Stimulated activated memory B cell treated with anti-CD40 and anti-IgM and Interleukin-4, amounts not matched to agents 10 μg/mL and 1 μg/mL and 100 μg/mL, for 72 hours (primary cell): Measurements from ENCODE around the gene SLC16A1.
"Not testable (repeated sequence)": the region's sequence is repeated elsewhere in the genome, so short reads cannot be mapped to it uniquely, and the experiment has no call there.

ENCODE experiments used
- ATAC-seq: fragments of 150-1000 bp; cut with Tn5 transposase; 2 replicates; pipeline ENCODE4 v1.10.0; 2021
- H3K27ac Mint-ChIP-seq: one replicate; pipeline ENCODE4 v1.8.0; 2022; ENCODE audit warnings: mild to moderate bottlenecking, mixed read lengths
- H3K27me3 Mint-ChIP-seq: one replicate; pipeline ENCODE4 v1.8.0; 2022; ENCODE audit warnings: mixed read lengths
- H3K36me3 Mint-ChIP-seq: one replicate; pipeline ENCODE4 v1.8.0; 2022; ENCODE audit warnings: mixed read lengths
- H3K4me1 Mint-ChIP-seq: one replicate; pipeline ENCODE4 v1.8.0; 2022; ENCODE audit warnings: mixed read lengths
- H3K4me3 Mint-ChIP-seq: one replicate; pipeline ENCODE4 v1.8.0; 2022; ENCODE audit warnings: mild to moderate bottlenecking, moderate library complexity, mixed read lengths
- H3K9me3 Mint-ChIP-seq: one replicate; pipeline ENCODE4 v1.8.0; 2022; ENCODE audit warnings: mixed read lengths

SLC16A1 gene

GRCh38 chr1:112955773-112956543 is at the start of gene SLC16A1:
SLC16A1 (minus strand) TSS chr1:112956196; CDS start chr1:112929308, 26,888 bp downstream.
- Mint-ChIP-seq H3K9me3 (no peaks in the 10 kb centered on the region), H3K27me3 (no peaks in the 10 kb centered on the region), H3K4me1 (peaks cover 50% of the 10 kb centered on the region), H3K36me3 (peaks cover 24% of the 10 kb centered on the region), H3K4me3 (peak within 1 kb of the TSS; percentile 95), H3K27ac (peak within 1 kb of the TSS; percentile 92)
- peak; percentile 91 for ATAC-seq

GRCh38 chr1:113003751-113004690 is 48.0 kb upstream of the SLC16A1 start:
- H3K4me3 Mint-ChIP-seq: no peak overlapping the region
- H3K9me3 Mint-ChIP-seq: no peaks in the 10 kb centered on the region
- peaks cover 50% of the 10 kb centered on the region for H3K36me3 Mint-ChIP-seq
- H3K4me1 Mint-ChIP-seq: no peaks in the 10 kb centered on the region
- ATAC-seq: no peak
- H3K27me3 Mint-ChIP-seq: no peaks in the 10 kb centered on the region
- H3K27ac Mint-ChIP-seq: no peak overlapping the region

- H3K4me3 Mint-ChIP-seq: no peak overlapping the region
- H3K36me3 Mint-ChIP-seq: peaks cover 51% of the 10 kb centered on the region
- no peak overlapping the region for H3K27ac Mint-ChIP-seq
- no peaks in the 10 kb centered on the region for H3K9me3 Mint-ChIP-seq
- no peaks in the 10 kb centered on the region for H3K27me3 Mint-ChIP-seq
- no peaks in the 10 kb centered on the region for H3K4me1 Mint-ChIP-seq
- ATAC-seq: no peak
These were observed 46.3 kb upstream of the SLC16A1 start for GRCh38 chr1:113002297-113002696.

- no peak overlapping the region for H3K4me3 Mint-ChIP-seq
- H3K9me3 Mint-ChIP-seq: no peaks in the 10 kb centered on the region
- H3K36me3 Mint-ChIP-seq: peaks cover 60% of the 10 kb centered on the region
- H3K4me1 Mint-ChIP-seq: no peaks in the 10 kb centered on the region
- no peak overlapping the region for H3K27ac Mint-ChIP-seq
- no peaks in the 10 kb centered on the region for H3K27me3 Mint-ChIP-seq
- no peak for ATAC-seq
These were observed 42.7 kb upstream of the SLC16A1 start for GRCh38 chr1:112998592-112999235.

GRCh38 chr1:112997781-112998180 is 41.8 kb upstream of the SLC16A1 start:
- H3K9me3 Mint-ChIP-seq: no peaks in the 10 kb centered on the region

GRCh38 chr1:112995890-112996289 is 39.9 kb upstream of the SLC16A1 start:
- Mint-ChIP-seq H3K27ac (no peak overlapping the region), H3K36me3 (peaks cover 45% of the 10 kb centered on the region), H3K4me1 (no peaks in the 10 kb centered on the region), H3K27me3 (no peaks in the 10 kb centered on the region), H3K4me3 (no peak overlapping the region), H3K9me3 (no peaks in the 10 kb centered on the region)
- ATAC-seq: no peak

More at GRCh38 chr1:112997781-112998180, 41.8 kb upstream of the SLC16A1 start:
- Mint-ChIP-seq H3K4me3 (no peak overlapping the region), H3K27ac (no peak overlapping the region), H3K27me3 (no peaks in the 10 kb centered on the region), H3K4me1 (no peaks in the 10 kb centered on the region), H3K36me3 (peaks cover 57% of the 10 kb centered on the region)
- ATAC-seq: no peak

GRCh38 chr1:112995021-112995420 is 39.0 kb upstream of the SLC16A1 start:
- not testable (repeated sequence) for H3K4me1 Mint-ChIP-seq, H3K4me3 Mint-ChIP-seq, ATAC-seq, H3K27ac Mint-ChIP-seq, H3K9me3 Mint-ChIP-seq, H3K27me3 Mint-ChIP-seq
- peaks cover 39% of the 10 kb centered on the region for H3K36me3 Mint-ChIP-seq

- Mint-ChIP-seq H3K4me3 (no peak overlapping the region), H3K27me3 (no peaks in the 10 kb centered on the region), H3K36me3 (peaks cover 27% of the 10 kb centered on the region), H3K9me3 (no peaks in the 10 kb centered on the region), H3K4me1 (no peaks in the 10 kb centered on the region), H3K27ac (no peak overlapping the region)
- no peak for ATAC-seq
These were observed 36.8 kb upstream of the SLC16A1 start for GRCh38 chr1:112992780-112993179.

GRCh38 chr1:112991402-112992120 is 35.6 kb upstream of the SLC16A1 start:
- Mint-ChIP-seq H3K36me3 (peaks cover 24% of the 10 kb centered on the region), H3K4me1 (no peaks in the 10 kb centered on the region), H3K9me3 (no peaks in the 10 kb centered on the region), H3K4me3 (no peak overlapping the region), H3K27me3 (no peaks in the 10 kb centered on the region), H3K27ac (no peak overlapping the region)
- ATAC-seq: no peak

GRCh38 chr1:112990271-112990670 is 34.3 kb upstream of the SLC16A1 start:
- no peak for ATAC-seq
- H3K27me3 Mint-ChIP-seq: no peaks in the 10 kb centered on the region
- no peak overlapping the region for H3K27ac Mint-ChIP-seq
- H3K4me3 Mint-ChIP-seq: no peak overlapping the region
- no peaks in the 10 kb centered on the region for H3K4me1 Mint-ChIP-seq
- H3K36me3 Mint-ChIP-seq: peaks cover 11% of the 10 kb centered on the region
- no peaks in the 10 kb centered on the region for H3K9me3 Mint-ChIP-seq

- no peak for ATAC-seq
- no peak overlapping the region for H3K27ac Mint-ChIP-seq
- peaks cover 11% of the 10 kb centered on the region for H3K4me1 Mint-ChIP-seq
- H3K27me3 Mint-ChIP-seq: no peaks in the 10 kb centered on the region
- no peak overlapping the region for H3K4me3 Mint-ChIP-seq
- no peaks in the 10 kb centered on the region for H3K9me3 Mint-ChIP-seq
- peaks cover 4% of the 10 kb centered on the region for H3K36me3 Mint-ChIP-seq
These were observed 32.4 kb upstream of the SLC16A1 start for GRCh38 chr1:112988367-112988766.

- Mint-ChIP-seq H3K27ac (no peak overlapping the region), H3K4me1 (peaks cover 20% of the 10 kb centered on the region), H3K4me3 (no peak overlapping the region), H3K9me3 (no peaks in the 10 kb centered on the region), H3K36me3 (peaks cover 4% of the 10 kb centered on the region), H3K27me3 (no peaks in the 10 kb centered on the region)
- ATAC-seq: no peak
These were observed 29.1 kb upstream of the SLC16A1 start for GRCh38 chr1:112985123-112985522.

- Mint-ChIP-seq H3K4me3 (no peak overlapping the region), H3K4me1 (peaks cover 20% of the 10 kb centered on the region)
- ATAC-seq: peak; percentile 55
These were observed 27.6 kb upstream of the SLC16A1 start for GRCh38 chr1:112983537-112984131.

GRCh38 chr1:112982853-112983536 is 27.0 kb upstream of the SLC16A1 start:
- Mint-ChIP-seq H3K27ac (peak overlapping the region; percentile 78), H3K36me3 (peaks cover 4% of the 10 kb centered on the region), H3K27me3 (no peaks in the 10 kb centered on the region), H3K9me3 (no peaks in the 10 kb centered on the region), H3K4me1 (peaks cover 20% of the 10 kb centered on the region), H3K4me3 (no peak overlapping the region)
- ATAC-seq: peak; percentile 58

More at GRCh38 chr1:112983537-112984131, 27.6 kb upstream of the SLC16A1 start:
- Mint-ChIP-seq H3K27me3 (no peaks in the 10 kb centered on the region), H3K9me3 (no peaks in the 10 kb centered on the region), H3K27ac (peak overlapping the region; percentile 78), H3K36me3 (peaks cover 4% of the 10 kb centered on the region)
